Measurements from ENCODE around the gene SULT1A3. TPM values are rescaled to one million over a fixed set of nuclear protein-coding genes. Genes with fewer than 3 reads are reported as not detected.
A peak's percentile ranks its signal among the peaks of the same experiment; 100 is the strongest.

The SULT1A3 gene
- total RNA-seq, 1 donor from 2014 or later: 33.0 TPM

DNA sequence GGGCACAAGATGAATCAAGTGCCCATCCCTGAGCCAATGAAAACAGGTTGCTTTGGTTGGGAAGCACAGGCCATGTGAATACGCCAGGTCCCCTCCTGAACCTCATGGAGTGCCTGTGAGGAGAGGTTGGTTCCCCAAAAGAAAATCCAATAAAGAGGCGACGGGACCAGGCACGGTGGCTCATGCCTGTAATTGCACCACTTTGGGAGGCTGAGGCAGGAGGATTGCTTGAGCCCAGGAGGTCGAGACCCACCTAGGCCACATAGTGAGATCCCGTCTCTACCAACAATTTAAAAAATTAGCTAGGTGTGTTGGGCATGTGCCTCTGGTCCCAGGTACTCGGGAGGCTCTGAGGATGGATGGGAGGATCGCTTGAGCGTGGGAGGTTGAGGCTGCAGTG is 19.1 kb upstream of the SULT1A3 start:
- TF ChIP-seq, protein P1, sequence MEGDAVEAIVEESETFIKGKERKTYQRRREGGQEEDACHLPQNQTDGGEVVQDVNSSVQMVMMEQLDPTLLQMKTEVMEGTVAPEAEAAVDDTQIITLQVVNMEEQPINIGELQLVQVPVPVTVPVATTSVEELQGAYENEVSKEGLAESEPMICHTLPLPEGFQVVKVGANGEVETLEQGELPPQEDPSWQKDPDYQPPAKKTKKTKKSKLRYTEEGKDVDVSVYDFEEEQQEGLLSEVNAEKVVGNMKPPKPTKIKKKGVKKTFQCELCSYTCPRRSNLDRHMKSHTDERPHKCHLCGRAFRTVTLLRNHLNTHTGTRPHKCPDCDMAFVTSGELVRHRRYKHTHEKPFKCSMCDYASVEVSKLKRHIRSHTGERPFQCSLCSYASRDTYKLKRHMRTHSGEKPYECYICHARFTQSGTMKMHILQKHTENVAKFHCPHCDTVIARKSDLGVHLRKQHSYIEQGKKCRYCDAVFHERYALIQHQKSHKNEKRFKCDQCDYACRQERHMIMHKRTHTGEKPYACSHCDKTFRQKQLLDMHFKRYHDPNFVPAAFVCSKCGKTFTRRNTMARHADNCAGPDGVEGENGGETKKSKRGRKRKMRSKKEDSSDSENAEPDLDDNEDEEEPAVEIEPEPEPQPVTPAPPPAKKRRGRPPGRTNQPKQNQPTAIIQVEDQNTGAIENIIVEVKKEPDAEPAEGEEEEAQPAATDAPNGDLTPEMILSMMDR (conservative IDR thresholded peaks at IDR 0.05): no peak
- Mint-ChIP-seq H3K4me3 (no peak overlapping the region), H3K27me3 (no peaks in the 10 kb centered on the region), H3K4me1 (ENCODE audit: unreplicated experiment) (peaks cover 4% of the 10 kb centered on the region), H3K36me3 (no peaks in the 10 kb centered on the region), H3K27ac (no peak overlapping the region), H3K9me3 (no peaks in the 10 kb centered on the region)
- no peak for DNase-seq (ENCODE audit: extremely low spot score, unreplicated experiment)

DNA sequence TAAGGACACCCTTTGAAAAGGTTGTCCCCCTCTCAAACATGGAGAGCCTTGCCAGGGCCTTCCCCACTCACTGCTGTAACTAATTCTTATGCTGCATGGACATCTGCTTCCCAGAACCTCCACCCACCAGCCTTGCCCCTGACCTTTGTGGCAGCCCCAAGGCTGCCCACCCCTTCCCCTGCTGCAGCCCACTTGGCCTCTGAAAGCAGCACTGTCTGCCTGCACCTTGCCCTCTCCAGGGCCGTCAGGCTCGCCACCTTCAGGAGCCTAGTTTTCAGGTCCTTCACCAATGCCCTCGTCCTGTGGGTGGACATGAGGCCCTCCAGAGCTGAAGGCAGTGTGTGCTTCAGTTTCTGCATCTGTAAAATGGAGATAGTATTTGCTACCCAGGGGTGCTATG is 18.3 kb upstream of the SULT1A3 start:
- Mint-ChIP-seq H3K36me3 (no peaks in the 10 kb centered on the region), H3K4me3 (peak overlapping the region; percentile 37), H3K9me3 (no peaks in the 10 kb centered on the region), H3K4me1 (ENCODE audit: unreplicated experiment) (peaks cover 5% of the 10 kb centered on the region), H3K27me3 (no peaks in the 10 kb centered on the region), H3K27ac (no peak overlapping the region)
- no peak for DNase-seq (ENCODE audit: extremely low spot score, unreplicated experiment)
- TF ChIP-seq, protein P1 (conservative IDR thresholded peaks at IDR 0.05): no peak

DNA sequence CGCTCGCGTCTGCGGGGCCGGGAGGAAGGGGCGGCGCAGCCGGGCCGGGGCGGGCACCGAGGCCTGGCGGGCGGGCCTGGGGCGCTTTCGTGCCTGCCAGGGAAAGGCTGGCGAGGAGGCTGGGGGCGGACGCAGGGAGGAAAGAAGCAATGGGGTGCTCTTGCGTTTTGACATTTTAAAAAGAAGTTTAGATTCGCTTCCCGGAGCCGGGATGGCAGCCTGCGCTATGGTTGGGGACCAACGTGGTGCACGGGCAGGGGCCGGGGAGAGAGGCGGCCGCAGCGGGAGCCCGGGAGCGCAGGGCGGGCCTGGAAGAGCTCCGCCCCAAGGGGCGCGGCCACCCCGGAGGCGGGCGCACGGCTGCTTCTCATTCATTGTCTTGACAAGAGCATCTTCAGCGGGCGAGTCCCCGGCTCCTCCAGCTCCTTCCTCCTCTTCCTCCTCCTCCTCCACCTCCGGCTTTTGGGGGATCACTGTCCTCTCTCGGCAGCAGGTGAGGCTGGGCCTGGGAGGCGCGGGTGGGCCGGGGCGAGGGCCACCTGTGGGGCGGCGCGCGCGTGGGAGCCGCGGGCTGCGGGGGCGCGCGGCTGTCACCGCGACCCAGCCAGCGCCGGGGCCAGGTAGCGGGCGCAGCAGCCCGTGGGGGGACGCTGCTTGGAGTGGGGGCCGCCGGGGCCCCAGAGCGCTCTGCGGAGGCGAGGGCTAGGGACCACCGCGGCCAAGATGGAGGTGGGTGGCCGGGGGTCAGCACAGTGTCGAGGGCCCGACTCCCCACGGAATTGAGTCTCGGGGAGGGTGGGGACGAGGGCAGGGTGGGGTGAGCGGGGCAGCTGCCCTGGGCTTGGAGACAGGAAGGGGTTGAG is 15.6 kb upstream of the SULT1A3 start, which contains the start of gene CORO1A:
Gene CORO1A, plus strand, starts transcription at position 370 of the 863 bp plus-strand sequence. CDS start 1,608 bp downstream, outside the sequence.
- H3K4me3 Mint-ChIP-seq: peak within 1 kb of the TSS; percentile 87
- H3K36me3 Mint-ChIP-seq: no peaks in the 10 kb centered on the region
- DNase-seq (ENCODE audit: extremely low spot score, unreplicated experiment): peak; percentile 86
- peaks cover 5% of the 10 kb centered on the region for H3K4me1 Mint-ChIP-seq (ENCODE audit: unreplicated experiment)
- TF ChIP-seq, protein P1 (conservative IDR thresholded peaks at IDR 0.05): no peak
- no peaks in the 10 kb centered on the region for H3K27me3 Mint-ChIP-seq
- H3K9me3 Mint-ChIP-seq: no peaks in the 10 kb centered on the region
- H3K27ac Mint-ChIP-seq: no peak within 1 kb of the TSS

DNA sequence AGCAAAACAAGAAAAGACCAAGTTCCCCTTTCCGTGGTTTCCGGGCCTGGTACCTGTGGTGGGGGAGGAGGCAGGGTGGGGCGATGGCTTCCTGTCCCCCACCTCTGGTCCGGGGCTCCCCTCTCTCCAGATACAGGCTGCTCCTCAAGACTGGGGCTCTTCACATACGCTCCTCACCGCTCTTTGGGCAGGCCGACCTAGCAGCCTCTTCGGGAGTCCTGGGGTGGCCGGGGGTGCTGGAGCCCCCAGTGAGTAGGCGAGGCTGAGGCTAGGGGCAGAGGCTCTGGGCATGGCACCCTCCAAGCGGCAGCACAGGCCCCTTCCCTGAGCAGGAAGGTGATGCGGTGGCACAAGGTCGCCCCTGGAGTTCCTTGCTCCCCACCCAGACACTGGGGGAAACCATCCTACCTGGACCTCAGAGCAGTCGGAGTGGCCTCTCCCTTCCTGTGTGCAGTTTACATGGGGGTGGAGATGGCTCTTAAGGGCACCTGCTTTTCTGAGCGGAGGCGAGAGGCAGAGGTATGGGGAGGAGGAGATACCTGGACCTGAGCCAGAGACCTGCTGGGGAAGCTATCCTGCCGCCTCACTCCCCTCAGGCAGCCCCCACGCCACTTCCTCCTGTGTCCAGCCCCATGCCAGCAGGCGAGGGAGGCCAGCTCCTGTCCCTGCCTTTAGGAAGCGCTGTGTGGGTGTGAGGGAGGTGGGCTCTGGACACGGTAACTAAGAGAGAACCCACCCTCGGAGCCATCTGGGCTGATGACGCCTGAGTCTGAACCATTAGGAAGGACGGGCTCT is 14.8 kb upstream of the SULT1A3 start:
- Mint-ChIP-seq H3K27me3 (no peaks in the 10 kb centered on the region), H3K36me3 (no peaks in the 10 kb centered on the region), H3K27ac (no peak overlapping the region), H3K4me1 (ENCODE audit: unreplicated experiment) (peaks cover 5% of the 10 kb centered on the region), H3K9me3 (no peaks in the 10 kb centered on the region), H3K4me3 (peak overlapping the region; percentile 72)
- DNase-seq (ENCODE audit: extremely low spot score, unreplicated experiment): no peak
- TF ChIP-seq, protein P1 (conservative IDR thresholded peaks at IDR 0.05): no peak

DNA sequence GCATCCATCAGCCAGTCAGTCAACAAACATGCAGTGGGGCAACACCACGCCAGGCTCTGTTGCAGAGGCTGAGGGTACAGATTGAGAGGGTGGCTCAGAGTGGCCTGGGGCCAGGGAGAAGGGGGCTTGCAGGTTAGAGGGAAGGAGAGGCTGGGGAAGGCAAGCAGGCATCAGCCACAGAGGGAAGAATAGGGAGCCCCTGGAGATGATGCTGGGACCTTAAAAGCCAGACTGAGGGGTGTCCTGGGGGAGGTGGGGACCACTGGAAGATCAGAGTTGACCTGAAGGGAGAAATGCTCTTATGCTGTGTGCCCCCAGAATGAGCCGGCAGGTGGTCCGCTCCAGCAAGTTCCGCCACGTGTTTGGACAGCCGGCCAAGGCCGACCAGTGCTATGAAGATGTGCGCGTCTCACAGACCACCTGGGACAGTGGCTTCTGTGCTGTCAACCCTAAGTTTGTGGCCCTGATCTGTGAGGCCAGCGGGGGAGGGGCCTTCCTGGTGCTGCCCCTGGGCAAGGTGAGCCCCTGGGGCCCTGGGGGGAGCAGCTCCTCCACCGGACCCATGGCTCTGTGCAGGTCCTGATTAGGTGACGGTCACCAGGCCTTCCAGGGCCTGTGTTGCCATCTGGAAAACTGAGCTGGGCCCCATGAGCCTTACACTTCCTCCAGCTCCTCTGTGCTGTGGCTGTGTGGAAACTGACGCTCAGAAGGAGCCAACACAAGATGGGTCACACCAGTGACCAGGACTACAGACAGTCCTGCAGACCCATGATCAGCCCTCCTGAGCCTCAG is 14.0 kb upstream of the SULT1A3 start:
- H3K27me3 Mint-ChIP-seq: no peaks in the 10 kb centered on the region
- no peak for DNase-seq (ENCODE audit: extremely low spot score, unreplicated experiment)
- peaks cover 5% of the 10 kb centered on the region for H3K4me1 Mint-ChIP-seq (ENCODE audit: unreplicated experiment)
- no peaks in the 10 kb centered on the region for H3K36me3 Mint-ChIP-seq
- no peak overlapping the region for H3K27ac Mint-ChIP-seq
- H3K4me3 Mint-ChIP-seq: peak overlapping the region; percentile 64
- TF ChIP-seq, protein P1 (conservative IDR thresholded peaks at IDR 0.05): no peak
- H3K9me3 Mint-ChIP-seq: no peaks in the 10 kb centered on the region

Measured in type B pancreatic cell (in vitro differentiated cells).